Right cardiac atrium (tissue), 5 donors: ENCODE results near the gene ZNF236. TPM values are rescaled to one million over a fixed set of nuclear protein-coding genes. Genes with fewer than 3 reads are reported as not detected.
A peak's percentile ranks its signal among the peaks of the same experiment; 100 is the strongest.

ENCODE experiments used
- ATAC-seq, 2 donors: fragments of 200-7000 bp; cut with Tn5 transposase; one replicate each; pipeline versions ENCODE4 v1.8.0 to v1.9.1; 2020; ENCODE audit warnings: moderate library complexity in 2 of 2, mild to moderate bottlenecking in 1 of 2
- DNase-seq, 3 donors: peaks; one replicate each; pipeline ENCODE4 v3.0.0-alpha.2; 2020
- H3K27ac ChIP-seq: one replicate; pipeline ENCODE4 v1.5.1; 2013; ENCODE audit warnings: mild to moderate bottlenecking, low read length, control low read depth, moderate library complexity
- H3K27me3 ChIP-seq: one replicate; pipeline ENCODE4 v1.6.1; 2013; ENCODE audit not compliant: control insufficient read depth, insufficient read depth
- H3K4me1 ChIP-seq: one replicate; pipeline ENCODE4 v1.6.1; 2013; ENCODE audit warnings: low read length; ENCODE audit not compliant: control insufficient read depth, insufficient read depth
- H3K4me3 ChIP-seq: one replicate; pipeline ENCODE4 v1.5.1; 2013; ENCODE audit warnings: low read length, control low read depth
- H3K9me3 ChIP-seq: one replicate; pipeline ENCODE4 v1.6.1; 2013; ENCODE audit warnings: low read length; ENCODE audit not compliant: control insufficient read depth
- WGBS: extraction: QIAGEN DNeasy Blood & Tissue Kit; methylation state at CpG from one replicate; pipeline ENCODE4 v1.1.7; 2013; 5-methylcytosine and 5-hydroxymethylcytosine counted together
- intact Hi-C, 4 donors: fragments of 100-400 bp; cut with DNase I; formaldehyde crosslinking; loops; one replicate each; pipeline versions ENCODE4 v1.11.0 to v1.14.0; 2022 to 2023
- polyA plus RNA-seq: library from polyadenylated mRNA; stranded (reverse); fragments of 200-250 nt; gene quantifications from one replicate; pipeline ENCODE4 v1.2.3, GENCODE V29; 2013
- total RNA-seq, 4 donors: library from RNA; stranded (reverse); fragmentation: NEBNext Ultra II Directional; extraction: Animal tissue kit (Norgen Biotek cat#: 25700); gene quantifications; one replicate each; pipeline ENCODE4 v1.2.1, GENCODE V29; 2021
- donor health status: healthy with polysubstance abuse.
- donor health status: DM: no; HTN: yes; CAD: no.
- donor health status: DM: no; HTN: no; CAD: no.
- donor health status: DM: no; HTN: yes; CAD: no; lungs with severe emphysema.
- donor health status: DM: yes; HTN: yes; CAD: no.

The ZNF236 gene
- total and polyA plus RNA-seq, 5 donors, result 2.2 to 19.8 (median 16.9) TPM

- peak; percentile 76 to 78 for ATAC-seq
- Histone ChIP-seq H3K4me3 (peak overlapping the region; percentile 90), H3K27ac (peak overlapping the region; percentile 99), H3K27me3 (no peaks in the 10 kb centered on the region), H3K9me3 (no peaks in the 10 kb centered on the region), H3K4me1 (peaks cover 2% of the 10 kb centered on the region)
- under 1% methylated on average over 78 of the region's 88 CpGs for WGBS
- intact Hi-C loops, result no loop called here
- DNase-seq, result peak; percentile 72 to 89 (median 88)
Observed at GRCh38 chr18:76821875-76822505, 367 bp upstream of the ZNF236 start.

- ATAC-seq (peak in 1 of 2 donors; percentile 3), DNase-seq (no peak)
- WGBS, result 7% methylated on average over 26 of the region's 26 CpGs
- Histone ChIP-seq H3K27ac (peak overlapping the region; percentile 99), H3K4me1 (peaks cover 2% of the 10 kb centered on the region), H3K9me3 (no peaks in the 10 kb centered on the region), H3K27me3 (no peaks in the 10 kb centered on the region), H3K4me3 (peak overlapping the region; percentile 90)
- intact Hi-C loops, result no loop called here
Observed at GRCh38 chr18:76823161-76823538, 793 bp downstream of the ZNF236 start.

DNA sequence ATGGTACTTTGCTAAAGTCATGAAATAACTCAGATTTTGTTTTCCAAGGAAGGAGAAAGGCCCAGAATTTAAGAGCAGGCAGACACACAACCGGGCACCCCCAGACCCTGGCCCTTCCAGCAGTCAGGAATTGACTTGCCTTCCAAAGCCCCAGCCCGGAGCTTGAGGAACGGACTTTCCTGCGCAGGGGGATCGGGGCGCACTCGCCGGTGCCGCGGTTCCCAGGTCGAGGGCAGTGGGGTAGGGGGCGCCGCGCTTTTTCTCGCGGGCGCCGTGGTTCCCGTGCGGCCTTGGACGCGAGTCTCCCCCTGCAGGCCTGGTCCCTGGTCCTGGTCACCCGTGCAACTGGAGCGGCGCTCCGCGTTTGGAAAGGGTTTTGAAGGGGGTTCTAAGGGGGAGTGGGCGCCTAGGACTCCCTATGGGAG is 1.2 kb downstream of the ZNF236 start:
- peaks cover 2% of the 10 kb centered on the region for H3K4me1 ChIP-seq
- intact Hi-C loops, result no loop called here
- DNase-seq, result peak; percentile 28 to 70 (median 68)
- peak in 1 of 2 donors; percentile 9 for ATAC-seq
- H3K27ac ChIP-seq, result peak overlapping the region; percentile 9
- H3K9me3 ChIP-seq, result no peaks in the 10 kb centered on the region
- H3K27me3 ChIP-seq, result no peaks in the 10 kb centered on the region
- 44% methylated on average over 28 of the region's 28 CpGs for WGBS
- peak overlapping the region; percentile 90 for H3K4me3 ChIP-seq

GRCh38 chr18:76824145-76824676 is 1.9 kb downstream of the ZNF236 start:
- intact Hi-C loops, result no loop called here
- Histone ChIP-seq H3K4me3 (no peak overlapping the region), H3K4me1 (peaks cover 2% of the 10 kb centered on the region), H3K27ac (no peak overlapping the region), H3K9me3 (no peaks in the 10 kb centered on the region), H3K27me3 (no peaks in the 10 kb centered on the region)
- WGBS, result 83% methylated on average over 12 of the region's 12 CpGs
- ATAC-seq (no peak), DNase-seq (no peak)

DNA sequence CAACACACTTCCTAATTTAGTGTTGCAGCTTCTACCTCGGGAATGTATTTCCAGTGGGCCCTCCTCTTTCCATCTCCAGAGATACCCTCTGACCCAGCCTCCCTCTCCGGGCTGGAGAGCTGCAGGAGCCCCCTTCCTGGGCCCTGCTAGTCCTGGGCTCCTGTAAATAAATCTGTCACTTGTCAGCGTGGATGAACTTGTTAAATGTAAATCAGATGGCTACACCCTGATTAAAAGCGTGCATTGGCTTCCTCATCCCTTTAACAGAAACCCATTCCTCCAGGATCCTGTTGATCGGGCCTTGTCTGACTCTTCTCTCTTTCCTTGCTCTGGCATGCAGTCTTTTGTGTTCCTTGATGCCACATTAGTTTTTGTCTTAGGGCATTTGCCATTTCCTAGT is 2.4 kb downstream of the ZNF236 start:
- no peak overlapping the region for H3K27ac ChIP-seq
- H3K4me3 ChIP-seq, result no peak overlapping the region
- ATAC-seq, result no peak
- no peak for DNase-seq
- H3K27me3 ChIP-seq, result no peaks in the 10 kb centered on the region
- peaks cover 2% of the 10 kb centered on the region for H3K4me1 ChIP-seq
- no peaks in the 10 kb centered on the region for H3K9me3 ChIP-seq
- intact Hi-C loops, result no loop called here
- WGBS, result 67% methylated on average over 5 of the region's 5 CpGs

DNA sequence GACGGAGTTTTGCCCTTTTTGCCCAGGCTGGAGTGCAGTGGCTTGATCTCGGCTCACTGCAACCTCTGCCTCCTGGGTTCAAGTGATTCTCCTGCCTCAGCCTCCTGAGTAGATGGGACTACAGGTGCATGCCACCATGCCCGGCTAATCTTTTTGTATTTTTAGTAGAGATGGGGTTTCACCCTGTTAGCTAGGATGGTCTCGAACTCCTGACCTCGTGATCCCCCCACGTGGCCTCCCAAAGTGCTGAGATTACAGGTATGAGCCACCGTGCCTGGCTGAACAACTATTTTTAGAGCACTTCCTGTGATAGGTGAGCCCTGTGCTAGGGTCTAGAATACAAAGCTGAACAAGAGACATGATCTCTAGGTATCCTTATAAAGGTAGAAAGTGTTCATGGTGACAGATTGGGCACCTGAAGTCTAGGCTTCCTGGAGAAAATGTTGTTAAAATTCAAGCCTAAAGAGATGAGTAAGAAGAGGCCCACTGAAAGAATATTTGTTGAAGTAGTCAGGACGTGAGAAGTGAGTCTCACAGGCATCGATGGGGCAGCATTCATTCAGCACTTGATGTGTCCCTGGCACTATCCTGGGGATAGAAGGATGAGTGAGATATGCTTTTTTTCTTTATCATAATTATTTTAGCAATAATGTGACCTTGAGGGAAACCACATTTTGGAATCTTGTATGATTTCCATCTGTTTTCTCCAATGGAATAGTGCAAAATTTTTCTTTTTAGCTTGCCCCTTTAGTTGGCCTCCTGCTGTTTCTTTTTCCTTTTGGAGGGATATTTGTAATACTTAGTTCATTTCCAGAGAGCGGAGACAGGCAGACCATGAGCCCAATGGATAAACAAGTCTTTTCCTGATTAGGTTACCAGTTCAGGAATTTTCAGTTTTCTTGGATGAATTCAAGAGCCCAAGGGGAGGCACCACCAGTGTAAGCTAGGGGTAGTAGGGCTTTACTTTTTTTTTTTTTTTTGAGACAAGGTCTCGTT is 5.1 kb downstream of the ZNF236 start:
- 74% methylated on average over 11 of the region's 11 CpGs for WGBS
- H3K9me3 ChIP-seq, result no peaks in the 10 kb centered on the region
- DNase-seq (no peak), ATAC-seq (peak in 1 of 2 donors; percentile 12)
- intact Hi-C loops, result no loop called here
- H3K4me3 ChIP-seq, result no peak overlapping the region
- H3K27ac ChIP-seq, result no peak overlapping the region
- no peaks in the 10 kb centered on the region for H3K4me1 ChIP-seq
- H3K27me3 ChIP-seq, result no peaks in the 10 kb centered on the region

DNA sequence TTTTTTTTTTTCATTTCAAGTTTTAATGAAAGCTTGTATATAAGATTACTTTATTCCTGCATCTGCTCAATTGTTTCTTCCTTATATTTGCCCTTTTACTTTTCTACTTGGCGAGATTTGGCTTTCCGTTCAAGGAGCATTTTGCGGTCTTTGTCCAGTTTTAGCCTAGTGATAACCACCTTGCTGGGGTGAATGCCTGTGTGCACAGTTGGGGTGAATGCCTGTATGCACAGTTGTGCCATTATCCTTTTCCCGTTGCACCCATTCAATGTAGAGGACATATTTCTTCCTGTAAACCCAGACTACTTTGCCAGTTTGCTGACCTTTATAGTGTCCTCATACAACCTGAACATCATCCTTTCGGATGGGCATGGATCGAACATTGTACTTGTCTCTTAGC is 12.0 kb downstream of the ZNF236 start:
- H3K9me3 ChIP-seq, result no peaks in the 10 kb centered on the region
- H3K27ac ChIP-seq, result no peak overlapping the region
- no peak overlapping the region for H3K4me3 ChIP-seq
- H3K27me3 ChIP-seq, result no peaks in the 10 kb centered on the region
- DNase-seq (no peak), ATAC-seq (no peak)
- H3K4me1 ChIP-seq, result peaks cover 3% of the 10 kb centered on the region
- intact Hi-C loops, result no loop called here
- WGBS, result 96% methylated on average over 6 of the region's 6 CpGs

DNA sequence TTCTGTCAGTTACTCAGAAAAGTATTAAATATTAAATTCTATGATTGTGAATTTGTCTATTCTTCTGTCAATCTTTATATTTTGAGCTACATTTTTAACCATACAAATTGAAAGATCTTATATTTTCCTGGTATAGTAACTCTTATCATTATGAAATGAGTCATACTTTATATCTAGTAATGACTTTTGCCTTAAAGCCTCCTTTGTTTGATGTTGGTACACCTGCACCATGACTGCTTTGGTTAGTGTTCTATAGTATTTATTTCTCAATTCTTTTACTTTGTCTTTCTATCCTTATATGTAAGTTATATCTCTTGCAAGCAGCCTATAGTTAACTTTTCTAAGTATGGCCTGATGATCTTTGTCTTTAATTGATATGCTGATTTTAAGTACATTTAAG is 13.0 kb downstream of the ZNF236 start:
- no peak overlapping the region for H3K27ac ChIP-seq
- ATAC-seq, result no peak
- intact Hi-C loops, result no loop called here
- no peak overlapping the region for H3K4me3 ChIP-seq
- DNase-seq, result no peak
- peaks cover 3% of the 10 kb centered on the region for H3K4me1 ChIP-seq
- H3K27me3 ChIP-seq, result no peaks in the 10 kb centered on the region
- no peaks in the 10 kb centered on the region for H3K9me3 ChIP-seq

DNA sequence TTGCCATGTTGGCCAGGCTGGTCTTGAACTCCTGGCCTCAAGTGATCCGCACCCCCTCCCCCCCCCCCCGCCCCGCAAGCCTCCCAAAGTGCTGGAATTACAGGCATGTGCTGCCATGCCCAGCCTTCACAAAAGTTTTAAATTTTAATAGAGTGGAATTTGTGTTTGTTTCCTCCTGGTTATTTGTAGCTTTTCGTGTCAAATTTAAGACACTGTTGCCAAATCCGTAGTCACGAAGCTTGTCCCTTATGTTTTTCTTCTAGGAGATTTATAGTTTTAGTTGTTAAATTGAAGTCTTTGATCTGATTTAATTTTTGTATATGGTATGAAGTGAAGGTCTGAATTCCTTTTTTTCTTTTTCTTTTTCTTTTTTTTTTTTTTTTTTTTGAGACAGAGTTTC is 14.7 kb downstream of the ZNF236 start:
- Histone ChIP-seq H3K27ac (no peak overlapping the region), H3K9me3 (no peaks in the 10 kb centered on the region), H3K4me1 (peaks cover 3% of the 10 kb centered on the region), H3K27me3 (no peaks in the 10 kb centered on the region), H3K4me3 (no peak overlapping the region)
- ATAC-seq, result no peak
- WGBS, result 92% methylated on average over 6 of the region's 6 CpGs
- intact Hi-C loops, result no loop called here
- no peak for DNase-seq

DNA sequence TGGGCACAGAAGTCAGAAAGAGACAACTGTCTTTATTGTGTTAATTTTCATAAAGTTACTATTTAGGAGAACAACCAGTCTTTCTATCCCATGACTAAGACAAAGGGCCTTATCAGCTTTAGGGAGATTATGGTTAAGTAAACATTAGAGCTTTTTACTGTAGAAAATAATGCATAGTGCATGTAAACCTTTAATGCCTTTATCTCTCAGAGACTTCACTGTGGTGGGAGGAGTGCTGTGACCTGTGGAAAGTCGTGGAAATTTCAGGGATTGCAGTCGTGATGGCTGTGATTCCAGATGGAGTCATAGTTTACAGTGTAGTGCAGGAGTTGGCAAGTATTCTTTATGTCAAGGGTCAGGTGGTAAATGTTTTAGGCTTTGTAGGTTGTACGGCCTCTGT is 15.8 kb downstream of the ZNF236 start:
- DNase-seq, result no peak
- 50% methylated on average over 3 of the region's 3 CpGs for WGBS
- Histone ChIP-seq H3K27me3 (no peaks in the 10 kb centered on the region), H3K9me3 (no peaks in the 10 kb centered on the region), H3K4me1 (peaks cover 3% of the 10 kb centered on the region), H3K27ac (no peak overlapping the region), H3K4me3 (no peak overlapping the region)
- intact Hi-C loops, result no loop called here
- no peak for ATAC-seq
